Measurements from ENCODE around the gene ZMAT5.

ZMAT5 gene

DNA sequence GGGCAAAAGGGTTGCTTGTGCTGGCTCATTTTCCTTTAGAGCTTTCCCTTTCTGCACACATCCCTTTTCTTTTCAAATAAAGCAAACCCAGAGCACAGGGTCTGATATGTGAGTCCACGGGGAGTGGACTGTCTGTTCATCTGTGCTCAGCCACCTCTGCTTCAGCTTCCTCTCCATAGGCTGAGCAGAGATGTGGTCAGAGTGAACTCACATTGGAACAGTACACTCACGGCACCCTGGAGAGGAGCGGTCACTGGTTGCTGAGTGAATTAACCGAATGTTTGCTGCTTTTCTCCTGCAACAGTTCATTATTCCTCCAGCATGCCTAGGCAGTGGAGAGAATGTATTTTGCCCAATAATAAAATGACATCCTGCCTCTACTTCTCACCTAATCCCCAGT, 83.3 kb downstream of the ZMAT5 start:
- no peak for DNase-seq (ENCODE audit: low spot score)

Data from HuH-7.5 (cell line).